Frontal cortex (tissue), 4 donors: ENCODE results near the gene SH2D3A. TPM values are rescaled to one million over a fixed set of nuclear protein-coding genes. Genes with fewer than 3 reads are reported as not detected.
"Not testable (repeated sequence)": the region's sequence is repeated elsewhere in the genome, so short reads cannot be mapped to it uniquely, and the experiment has no call there.

Experiments
- DNase-seq, 2 donors: peaks; one replicate each; pipeline ENCODE4 v3.0.0; 2012; ENCODE audit warnings: low spot score in 2 of 2
- FAIRE-seq: peaks from 2 replicates; lab custom pipeline; 2012; peaks lifted over from hg19 to GRCh38; lab: Jason Lieb, UNC
- total RNA-seq: library from RNA; depleted of rRNA; stranded (reverse); fragments of >200 nt; gene quantifications from one replicate; pipeline ENCODE4 v1.2.3, GENCODE V29; 2014
- donor health status: control.
- donor health status: control.
- donor health status: control.

SH2D3A gene
- total RNA-seq = 0.82 TPM

GRCh38 chr19:6767357-6768235, at the start of gene SH2D3A:
TSS of gene SH2D3A (minus strand) at chr19:6767435. CDS start at chr19:6763748, 3,687 bp downstream.
- no peak for DNase-seq
- FAIRE-seq = no peak

GRCh38 chr19:6813659-6814058, 46.4 kb upstream of the SH2D3A start:
- no peak for DNase-seq

GRCh38 chr19:6812612-6813011, 45.4 kb upstream of the SH2D3A start:
- FAIRE-seq (no peak), DNase-seq (no peak)

More at GRCh38 chr19:6813659-6814058, 46.4 kb upstream of the SH2D3A start:
- no peak for FAIRE-seq

DNA sequence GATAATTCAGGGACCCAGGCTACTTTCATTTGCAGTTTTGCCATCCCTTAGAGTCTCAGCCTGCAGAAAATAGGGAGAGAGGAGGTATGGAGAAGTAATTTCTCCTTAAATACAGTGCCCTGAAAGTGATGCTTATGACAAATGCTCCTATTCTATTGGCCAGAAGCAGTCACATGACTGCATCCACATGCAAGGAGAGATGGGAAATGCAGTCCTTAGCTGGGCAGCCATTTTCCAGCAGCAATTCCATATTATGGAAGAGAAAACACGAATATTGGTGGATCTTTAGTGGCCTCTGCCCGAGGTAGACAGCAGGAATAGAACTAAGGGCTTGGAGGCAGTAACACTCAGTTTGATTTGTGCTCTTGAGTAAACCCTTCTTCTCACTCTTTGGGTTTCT, 44.7 kb upstream of the SH2D3A start:
- no peak for FAIRE-seq
- DNase-seq = no peak

DNA sequence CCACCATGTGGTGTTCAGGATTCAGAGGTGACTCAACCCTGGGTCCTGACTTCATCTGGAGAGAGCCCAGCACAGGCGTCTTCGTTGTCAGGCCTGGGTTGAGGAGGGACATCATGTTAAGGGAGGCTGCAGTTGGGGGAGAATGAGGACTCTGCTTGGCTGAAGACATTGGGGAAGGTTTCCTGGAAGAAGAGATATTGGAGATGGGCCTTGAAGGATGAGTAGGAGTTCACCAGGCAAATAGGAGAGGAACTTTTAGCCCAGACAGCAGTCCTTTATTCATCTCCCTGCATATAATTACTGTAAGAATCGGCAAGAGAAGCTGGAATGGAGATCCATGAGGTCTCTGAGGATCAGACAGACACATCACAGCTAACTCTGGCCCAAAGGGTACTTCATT, 44.1 kb upstream of the SH2D3A start:
- no peak for FAIRE-seq
- DNase-seq = no peak

GRCh38 chr19:6809262-6809661, 42.0 kb upstream of the SH2D3A start:
- FAIRE-seq (no peak), DNase-seq (no peak)

DNA sequence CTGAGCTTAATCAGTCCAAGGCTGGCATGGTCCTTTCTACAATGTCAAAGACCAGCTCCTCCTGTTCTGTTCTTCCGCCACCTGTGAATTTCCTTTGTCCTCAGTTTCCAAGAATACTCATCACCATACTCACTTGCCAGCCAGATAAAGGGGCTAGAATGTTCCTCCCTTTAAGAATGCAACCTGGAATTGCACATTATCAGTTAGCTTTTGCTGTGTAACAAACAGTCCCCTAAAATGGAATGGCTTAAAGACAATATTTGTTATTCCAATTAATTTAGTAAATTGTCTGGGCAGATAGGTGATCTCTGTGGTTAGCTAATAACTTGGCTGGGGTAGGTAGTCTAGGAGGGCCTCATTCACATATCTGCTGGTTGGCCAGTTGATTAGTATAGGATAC, 41.3 kb upstream of the SH2D3A start:
- DNase-seq (no peak), FAIRE-seq (no peak)

DNA sequence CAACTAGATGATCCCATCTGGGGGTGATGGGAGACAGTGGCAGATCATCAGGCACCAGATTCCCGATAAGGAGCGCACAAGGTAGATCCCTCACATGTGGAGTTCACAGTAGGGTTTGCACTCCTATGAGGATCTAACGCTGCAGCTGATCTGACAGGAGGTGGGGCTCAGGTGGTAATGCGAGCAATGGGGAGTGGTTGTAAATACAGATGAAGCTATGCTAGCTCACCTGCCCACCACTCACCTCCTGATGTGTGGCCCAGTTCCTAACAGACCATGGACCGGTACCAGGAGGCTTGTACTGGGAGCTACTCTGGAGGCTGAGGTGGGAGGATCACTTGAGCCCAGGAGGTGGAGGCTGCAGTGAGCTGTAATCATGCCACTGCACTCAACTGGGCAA, 40.1 kb upstream of the SH2D3A start:
- DNase-seq (no peak), FAIRE-seq (no peak)

DNA sequence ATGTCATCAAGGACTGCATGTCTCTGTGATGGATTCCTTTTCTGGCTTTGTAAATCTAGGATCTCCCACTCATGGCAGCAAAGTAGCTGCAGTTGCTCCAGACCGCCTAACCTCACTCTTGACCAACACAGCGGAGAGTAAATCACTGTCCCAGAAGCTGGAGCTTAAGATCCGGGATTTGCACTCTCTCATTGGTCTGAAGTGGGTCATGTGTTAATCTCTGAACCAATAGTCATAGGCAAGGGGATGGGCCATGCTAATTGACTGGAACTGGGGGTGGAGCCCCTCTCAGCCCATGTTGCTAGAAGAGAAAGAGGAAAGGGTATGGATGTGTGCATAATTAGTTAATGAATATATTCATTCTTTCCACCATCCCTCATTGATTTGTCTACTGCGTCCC, 39.3 kb upstream of the SH2D3A start:
- FAIRE-seq = no peak
- DNase-seq = no peak

- FAIRE-seq = no peak
Observed at GRCh38 chr19:6803036-6803404, 35.8 kb upstream of the SH2D3A start.

DNA sequence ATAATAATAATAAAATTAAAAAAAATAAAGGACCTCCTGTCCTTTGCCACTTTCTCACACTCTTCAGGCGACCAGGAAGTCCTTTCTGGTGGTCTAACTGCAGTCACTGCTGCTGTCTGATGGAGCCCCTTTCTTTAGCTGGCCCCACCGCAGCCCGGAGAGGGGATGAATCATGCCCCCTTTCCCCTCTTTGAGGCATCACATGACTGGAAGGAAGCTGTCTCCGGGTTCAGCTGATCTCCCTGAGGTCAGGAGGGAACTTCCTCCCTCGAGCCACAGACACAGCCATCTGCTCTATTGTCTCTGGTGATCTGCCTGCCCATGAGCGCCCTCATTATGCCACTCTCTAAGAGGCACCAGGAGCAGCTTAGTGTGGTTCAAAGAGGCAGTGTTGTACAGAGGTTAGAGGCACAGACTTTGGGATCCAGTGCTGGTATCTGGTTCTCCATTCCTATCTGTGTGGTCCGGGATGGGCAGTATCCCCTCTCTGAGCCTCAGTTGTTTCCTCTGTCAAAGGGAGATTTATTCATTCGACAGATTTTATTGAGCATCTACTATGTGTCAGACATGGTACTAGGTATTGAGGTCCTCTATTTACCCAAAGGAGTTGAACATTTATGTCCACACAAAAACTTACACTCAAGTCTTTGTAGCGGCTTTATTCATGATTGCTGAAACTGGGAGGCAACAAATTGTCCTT, 35.3 kb upstream of the SH2D3A start:
- FAIRE-seq = no peak

More at GRCh38 chr19:6803036-6803404, 35.8 kb upstream of the SH2D3A start:
- no peak for DNase-seq

DNA sequence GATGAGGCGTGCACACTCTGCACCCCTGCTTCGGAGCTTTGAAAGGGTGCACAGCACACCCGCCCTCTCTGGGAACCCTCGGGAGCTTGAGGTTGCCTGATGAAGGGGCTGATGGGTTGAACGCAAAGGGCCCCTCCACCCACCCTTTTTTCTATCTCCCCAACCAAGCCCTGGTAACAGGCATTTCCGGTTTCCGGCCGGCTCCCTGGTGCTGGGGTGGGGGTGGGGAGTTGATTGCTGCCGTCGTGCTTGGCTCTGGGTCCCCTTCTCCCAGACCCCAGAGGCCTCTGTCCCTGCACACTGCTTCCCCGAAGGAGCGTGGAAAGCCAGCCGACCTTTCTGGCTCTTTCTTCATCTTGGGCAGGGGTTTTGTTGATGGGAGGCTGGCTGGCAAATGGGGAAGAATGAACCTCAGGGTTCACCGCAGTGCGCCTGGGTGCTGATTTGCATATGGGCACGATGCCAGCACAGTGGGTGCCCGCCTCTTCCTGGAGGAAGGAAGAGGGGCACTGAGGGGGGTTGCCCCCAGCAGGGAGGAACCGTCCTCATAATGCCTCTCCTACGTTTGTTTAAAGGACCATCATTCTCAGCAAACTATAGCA, 34.4 kb upstream of the SH2D3A start:
- no peak for DNase-seq
- no peak for FAIRE-seq

More for the DNA sequence above, 35.3 kb upstream of the SH2D3A start:
- DNase-seq = no peak

DNA sequence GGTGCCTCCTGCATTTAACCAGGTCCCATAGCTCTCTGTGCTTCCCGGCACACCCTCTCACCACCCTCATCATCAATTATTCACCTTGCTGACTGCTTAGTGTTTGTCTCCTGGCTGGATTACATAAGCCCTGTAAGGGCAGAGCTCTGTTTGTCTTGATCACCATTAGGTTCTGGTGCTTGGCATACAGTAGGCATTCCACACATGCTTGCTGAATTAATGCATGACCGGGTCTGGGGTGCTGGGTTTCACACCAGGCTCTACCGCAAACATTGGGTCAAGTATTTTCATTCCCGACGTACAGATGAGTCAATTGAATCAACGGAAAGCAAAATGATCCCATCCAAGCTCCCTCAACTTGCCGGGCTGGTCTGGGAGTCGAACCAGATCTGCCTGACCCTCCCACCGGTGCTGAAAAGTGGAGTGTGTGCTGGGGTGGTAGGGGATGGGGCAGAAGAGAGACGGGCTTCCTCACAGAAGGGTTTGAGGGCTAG, 33.8 kb upstream of the SH2D3A start:
- FAIRE-seq (no peak), DNase-seq (no peak)

- not testable (repeated sequence) for DNase-seq, FAIRE-seq
Observed at GRCh38 chr19:6800160-6800790, 33.0 kb upstream of the SH2D3A start.

DNA sequence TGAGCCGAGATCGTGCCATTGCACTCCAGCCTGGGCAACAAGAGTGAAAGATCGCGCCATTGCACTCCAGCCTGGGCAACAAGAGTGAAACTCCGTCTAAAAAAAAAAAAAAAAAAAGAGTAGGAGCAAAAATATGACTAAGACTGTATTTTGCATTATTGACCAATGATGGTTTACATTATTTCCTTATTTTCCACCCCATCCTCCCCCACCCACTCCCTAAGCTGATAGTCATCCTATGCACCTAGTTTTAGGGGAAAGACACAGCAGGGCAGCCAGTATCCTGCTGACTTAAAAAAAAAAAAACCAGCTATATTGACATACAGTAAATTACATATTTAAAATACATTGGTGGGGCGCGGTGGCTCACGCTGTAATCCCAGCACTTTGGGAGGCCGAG, 30.4 kb upstream of the SH2D3A start:
- no peak for DNase-seq
- no peak for FAIRE-seq

DNA sequence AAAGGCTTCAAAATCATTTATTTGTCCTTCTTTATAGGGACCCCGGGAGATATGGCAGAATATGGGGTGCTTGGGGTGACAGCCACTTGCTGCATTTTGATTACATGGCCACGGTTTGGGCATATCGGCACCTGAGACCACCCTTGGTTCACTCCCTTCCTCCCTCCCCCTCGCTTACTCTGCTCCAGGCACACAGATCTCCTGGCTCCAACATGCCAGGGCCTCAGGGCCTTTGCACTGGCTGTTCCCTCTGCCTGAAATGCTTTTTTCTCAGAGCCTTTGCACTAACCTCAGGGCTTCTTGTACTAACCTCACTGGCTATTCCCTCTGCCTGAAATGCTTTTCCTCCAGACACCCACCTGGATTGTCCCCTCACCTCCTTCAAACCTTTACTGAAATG, 29.0 kb upstream of the SH2D3A start:
- no peak for FAIRE-seq
- DNase-seq = no peak

- no peak for DNase-seq
- no peak for FAIRE-seq
Observed at GRCh38 chr19:6794686-6795431, 27.6 kb upstream of the SH2D3A start.

DNA sequence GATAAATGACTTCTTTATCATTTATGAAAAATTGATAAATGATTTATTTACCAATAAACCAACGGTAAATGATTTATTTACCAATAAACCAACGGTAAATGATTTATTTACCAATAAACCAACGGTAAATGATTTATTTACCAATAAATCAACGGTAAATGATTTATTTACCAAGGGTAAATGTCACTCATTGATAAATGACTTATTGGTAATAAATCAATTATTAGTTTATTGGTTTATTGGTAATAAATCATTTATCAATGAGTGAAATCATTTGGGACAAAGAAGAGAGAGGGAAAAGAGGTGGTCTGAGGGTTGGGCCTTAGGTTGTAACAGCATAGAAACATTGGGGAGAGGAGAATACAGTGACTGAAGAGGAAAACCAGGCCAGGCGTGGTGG, 26.7 kb upstream of the SH2D3A start:
- DNase-seq (no peak), FAIRE-seq (peak; percentile 36)

DNA sequence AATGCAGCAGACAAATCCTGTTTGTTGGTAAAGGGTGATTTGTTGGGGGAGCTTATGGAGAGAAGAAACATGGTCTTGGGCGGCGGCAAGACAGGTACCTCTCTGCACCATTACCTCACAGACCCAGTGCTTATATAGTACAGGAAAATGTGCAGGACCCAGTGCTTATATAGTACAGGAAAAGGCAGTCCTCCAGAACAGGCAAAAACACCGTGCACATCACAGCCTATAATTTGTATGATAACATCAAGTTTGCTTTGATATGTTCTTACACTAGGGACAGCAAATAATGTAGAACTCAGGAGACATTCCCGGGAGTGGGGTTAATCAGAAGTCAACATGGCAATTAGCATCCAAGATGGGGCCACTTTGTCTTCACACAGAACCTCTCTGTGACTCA, 26.2 kb upstream of the SH2D3A start:
- FAIRE-seq (no peak), DNase-seq (no peak)

DNA sequence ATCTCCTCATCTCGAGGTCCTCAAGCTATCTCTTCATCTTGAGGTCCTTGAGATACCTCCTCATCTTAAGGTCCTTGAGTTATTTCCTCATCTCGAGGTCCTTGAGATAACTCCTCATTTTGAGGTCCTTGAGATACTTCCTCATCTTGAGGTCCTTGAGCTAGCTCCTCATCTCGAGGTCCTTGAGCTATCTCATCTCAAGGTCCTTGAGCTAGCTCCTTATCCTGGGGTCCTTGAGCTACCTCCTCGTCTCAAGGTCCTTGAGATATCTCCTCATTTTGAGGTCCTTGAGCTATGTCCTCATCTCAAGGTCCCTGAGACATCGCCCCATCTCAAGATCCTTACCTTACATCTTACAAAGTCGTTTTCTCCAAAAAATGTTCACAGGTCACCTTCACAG, 24.0 kb upstream of the SH2D3A start:
- no peak for FAIRE-seq

More for the DNA sequence above, 24.0 kb upstream of the SH2D3A start:
- DNase-seq = no peak
